Non-pigmented ciliary epithelial cell (primary cell): Measurements from ENCODE around the gene CREBRF.
"Not testable (repeated sequence)": the region's sequence is repeated elsewhere in the genome, so short reads cannot be mapped to it uniquely, and the experiment has no call there.

Experiments used
- DNase-seq: peaks from one replicate; pipeline ENCODE4 v3.0.0-alpha.2; 2010; ENCODE audit warnings: low read depth

CREBRF gene

DNA sequence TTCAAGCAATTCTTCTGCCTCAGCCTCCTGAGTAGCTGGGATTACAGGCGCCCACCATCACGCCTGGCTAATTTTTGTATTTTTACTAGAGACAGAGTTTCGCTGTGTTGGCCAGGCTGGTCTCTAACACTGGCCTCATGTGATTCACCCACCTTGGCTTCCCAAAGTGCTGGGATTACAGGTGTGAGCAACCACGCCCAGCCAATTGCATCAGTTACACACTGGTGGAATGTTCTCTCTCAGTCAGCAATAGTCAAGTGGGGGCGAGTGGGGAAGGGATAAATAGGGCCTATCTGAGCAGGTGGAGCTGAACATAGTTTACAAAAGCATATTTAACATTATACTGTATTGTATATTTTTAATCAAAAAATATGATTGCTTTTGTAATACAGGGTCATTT is 98.5 kb downstream of the CREBRF start:
- DNase-seq: not testable (repeated sequence)

- no peak for DNase-seq
Measured at GRCh38 chr5:173155912-173156311, 99.8 kb downstream of the CREBRF start.

- no peak for DNase-seq
Measured at GRCh38 chr5:173158366-173158765, 102.2 kb downstream of the CREBRF start.

DNA sequence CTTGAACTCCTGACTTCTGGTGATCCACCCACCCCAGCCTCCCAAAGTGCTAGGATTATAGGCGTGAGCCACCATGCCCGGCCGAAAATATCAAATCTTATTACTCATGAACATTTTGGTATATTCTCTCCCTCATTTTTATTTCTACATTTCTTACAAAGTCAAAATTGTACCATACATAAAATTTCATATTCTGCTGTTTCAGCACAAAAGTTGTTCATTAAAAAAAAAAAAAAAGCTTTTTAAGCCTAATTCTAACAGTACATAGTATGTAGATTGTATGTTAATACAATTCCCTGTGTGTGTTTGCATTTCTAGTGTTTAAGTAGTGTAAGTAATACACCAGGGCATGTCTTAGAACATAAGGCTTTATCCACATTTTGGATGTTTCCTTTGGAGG is 103.1 kb downstream of the CREBRF start:
- no peak for DNase-seq

DNA sequence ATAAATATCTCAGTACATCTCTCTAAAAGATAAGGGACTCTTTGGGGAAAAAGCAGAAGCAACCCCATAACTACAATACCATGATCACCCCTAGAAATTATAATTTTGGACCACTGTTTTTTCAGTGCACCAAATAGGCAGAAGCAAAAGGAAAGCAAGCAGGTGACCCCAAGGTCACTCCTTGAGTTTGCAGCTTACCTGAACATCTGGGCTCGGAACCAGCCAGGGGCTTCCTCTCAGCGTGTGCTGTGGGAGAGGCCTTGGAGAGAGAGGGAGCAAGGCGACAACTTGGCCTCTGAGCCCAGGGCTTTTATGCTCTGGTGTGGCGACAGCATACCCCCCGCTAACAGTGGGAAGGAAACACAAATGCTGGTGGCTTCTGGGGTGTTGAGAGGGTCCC is 105.0 kb downstream of the CREBRF start:
- DNase-seq: no peak

DNA sequence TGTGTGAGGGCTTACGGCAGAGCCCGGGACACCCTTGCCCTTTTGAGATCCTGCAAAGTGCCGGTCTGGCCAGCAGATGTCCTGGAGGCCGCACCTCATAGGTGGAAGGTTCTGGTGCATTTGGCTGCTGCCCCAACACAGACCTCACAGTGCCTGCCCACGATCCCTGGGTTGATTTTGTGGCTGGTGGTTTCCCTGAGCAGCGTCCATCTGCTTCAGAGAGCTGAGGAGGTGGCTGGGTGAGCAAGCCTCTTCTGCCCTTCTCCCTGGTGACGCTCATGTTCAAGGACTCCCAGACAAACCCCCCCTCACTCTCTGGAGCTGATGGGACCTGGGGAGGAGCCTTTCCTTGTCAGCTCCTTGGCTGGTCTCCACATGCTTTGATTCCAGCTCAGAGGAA is 107.1 kb downstream of the CREBRF start:
- DNase-seq: no peak

DNA sequence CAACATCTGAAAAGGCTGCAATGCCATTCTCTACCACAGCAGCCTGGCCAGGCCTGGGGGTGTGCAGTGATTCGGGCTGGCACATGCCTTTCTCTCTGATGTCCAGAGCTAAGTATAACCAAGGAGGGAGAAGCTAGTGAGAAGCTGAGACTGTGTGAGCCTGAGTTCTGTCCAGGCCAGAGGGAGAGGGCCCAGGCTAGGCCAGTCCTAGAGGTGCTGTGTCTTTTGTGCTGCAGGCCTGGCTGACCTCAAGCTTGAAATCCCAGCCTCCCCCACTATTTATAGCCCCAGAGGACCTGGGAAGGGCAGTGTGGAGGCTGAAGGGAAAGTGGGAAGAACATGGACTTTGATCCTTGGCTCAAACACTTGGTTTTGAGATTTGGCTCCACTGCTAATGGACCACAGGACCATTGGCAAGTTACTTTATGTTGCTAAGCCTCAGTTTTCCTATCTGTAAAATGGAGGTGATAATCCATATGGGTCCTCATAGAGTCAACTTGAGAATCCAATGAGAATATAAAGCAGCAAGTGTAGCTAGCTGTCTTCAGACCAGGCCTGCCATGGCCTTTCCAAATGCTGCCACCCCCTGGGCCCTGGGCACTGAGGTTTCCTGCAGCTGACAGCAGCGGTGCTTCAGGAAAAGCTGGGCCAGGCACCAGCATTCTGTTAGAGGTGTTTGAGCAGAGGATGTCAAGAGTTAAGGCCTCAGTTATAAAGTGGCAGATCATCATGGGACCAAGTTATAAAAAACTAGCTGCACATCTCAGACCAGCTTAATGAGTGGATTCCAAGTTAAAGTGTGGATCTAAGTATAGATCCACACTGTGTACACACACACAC is 109.2 kb downstream of the CREBRF start:
- DNase-seq: no peak

DNA sequence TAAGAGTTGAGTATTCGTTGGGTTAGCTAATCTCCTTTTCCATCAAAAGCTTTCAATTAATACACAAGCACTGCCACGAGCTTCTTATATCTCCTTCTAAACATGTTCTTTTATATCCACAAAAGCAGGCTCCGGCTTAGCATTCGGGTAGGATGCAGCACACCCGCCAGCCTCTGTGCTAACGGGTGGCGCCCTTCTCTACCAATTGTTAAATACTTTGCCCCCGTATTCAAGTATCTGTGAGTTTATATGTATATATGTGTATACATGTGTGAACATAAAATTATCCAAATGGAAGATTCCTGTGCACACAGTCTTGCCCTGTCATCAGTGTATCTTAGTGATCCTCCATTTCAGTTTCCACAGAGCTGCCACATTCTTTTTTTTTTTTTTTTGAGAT is 116.0 kb downstream of the CREBRF start:
- no peak for DNase-seq

- no peak for DNase-seq
Measured at GRCh38 chr5:173175523-173175922, 119.4 kb downstream of the CREBRF start.

- DNase-seq: no peak
Measured at GRCh38 chr5:173178369-173178910, 122.3 kb downstream of the CREBRF start.

DNA sequence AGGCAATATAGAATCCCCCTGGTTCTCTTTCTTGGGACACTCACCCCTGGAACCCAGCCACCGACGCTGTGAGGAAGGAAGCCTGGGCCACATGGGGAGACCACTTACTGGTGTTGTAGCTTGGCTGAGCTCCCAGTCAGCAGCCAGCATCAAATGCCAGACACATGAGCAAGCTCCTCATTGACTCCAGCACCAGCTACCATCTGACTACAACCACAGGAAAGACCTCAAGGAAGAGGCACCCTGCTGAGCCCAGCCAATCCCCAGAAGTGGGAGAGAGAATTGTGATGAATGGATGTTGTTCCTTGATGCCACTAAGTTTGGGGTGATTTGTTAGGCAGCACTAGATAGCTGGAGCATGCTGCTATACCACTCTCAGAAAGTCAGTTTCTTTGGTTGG is 124.2 kb downstream of the CREBRF start:
- no peak for DNase-seq

DNA sequence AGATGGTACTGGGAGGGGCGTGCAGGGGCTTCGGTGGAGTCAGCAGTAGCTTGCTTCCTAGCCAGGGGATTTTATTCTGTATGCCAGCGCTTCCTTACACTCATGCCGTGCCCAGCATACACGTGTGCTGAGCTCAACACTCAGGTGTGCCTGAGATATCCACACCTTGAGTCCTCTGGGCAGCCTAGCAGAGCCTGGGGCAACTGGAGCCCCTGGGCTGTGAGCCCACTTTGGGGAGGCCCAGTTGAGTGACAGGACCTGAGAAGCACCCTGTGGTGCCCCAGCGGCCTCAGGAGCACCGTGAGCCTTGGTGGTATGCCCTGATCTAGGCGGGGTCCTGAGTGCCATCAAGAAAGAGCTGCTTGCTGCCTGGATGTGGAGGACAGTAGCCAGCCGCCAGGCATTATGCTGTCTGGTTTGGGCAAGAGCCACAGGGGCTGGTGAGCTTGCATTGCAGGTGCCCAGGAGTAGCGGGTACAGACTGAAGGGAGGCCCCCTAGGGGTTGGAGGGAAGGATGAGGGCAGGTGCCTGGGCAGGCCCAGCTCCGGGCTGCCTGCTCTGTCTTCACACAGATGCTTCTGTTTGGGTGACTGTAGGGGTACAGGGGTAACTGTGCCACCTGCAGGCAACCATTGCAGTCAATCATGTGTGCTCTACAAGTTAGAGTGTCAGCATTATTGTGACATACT is 131.0 kb downstream of the CREBRF start:
- DNase-seq: no peak

DNA sequence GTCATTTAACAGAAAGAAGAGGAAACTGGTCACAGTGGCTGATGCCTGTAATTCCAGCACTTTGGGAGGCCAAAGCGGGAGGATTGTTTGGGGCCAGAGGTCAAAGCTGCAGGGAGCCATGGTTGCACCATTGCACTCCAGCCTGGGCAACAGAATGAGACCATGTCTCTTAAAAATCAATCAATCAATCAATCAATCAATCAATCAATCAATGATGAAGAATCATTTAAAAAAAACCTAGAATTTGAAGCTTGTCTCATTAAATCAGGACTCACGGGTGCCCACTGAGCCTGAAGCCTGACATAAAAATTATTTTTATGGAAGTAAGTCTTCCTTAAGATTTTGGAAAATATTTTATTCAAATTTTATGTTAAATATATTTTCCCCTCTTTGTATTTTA is 132.1 kb downstream of the CREBRF start:
- DNase-seq: no peak
